Endothelial cell of umbilical vein (primary cell): ENCODE data around the gene RYR2. TPM values are rescaled to one million over a fixed set of nuclear protein-coding genes. Genes with fewer than 3 reads are reported as not detected.

Source experiments
- BruUV-seq: library from RNA; stranded (reverse); fragments of 400-500 nt; replicated peaks from 2 replicates; lab custom pipeline; 2021; lab: Mats Ljungman, UMichigan
- CTCF ChIA-PET: fragments of 300-600, 350-600 bp; sonication (Branson Sonifier 250); formaldehyde crosslinking; loops from one replicate; lab custom pipeline; 2021; ENCODE audit warnings: antibody characterized with exemption, inconsistent platforms; lab: Charles Lee
- POLR2A ChIA-PET: fragments of 300-600, 350-600 bp; sonication (Branson Sonifier 250); formaldehyde crosslinking; loops from one replicate; lab custom pipeline; 2021; ENCODE audit warnings: antibody characterized with exemption, inconsistent platforms; lab: Charles Lee
- DNase-seq: peaks from one replicate; pipeline ENCODE4 v3.0.0-alpha.2; 2011; ENCODE audit warnings: low read depth, low spot score
- FAIRE-seq: peaks from 2 replicates; lab custom pipeline; 2011; peaks lifted over from hg19 to GRCh38; lab: Jason Lieb, UNC
- H2AFZ ChIP-seq: 2 replicates; pipeline ENCODE4 v1.6.0; 2012; ENCODE audit warnings: low read depth, low read length, control low read depth, inconsistent platforms
- H3K27ac ChIP-seq: 2 replicates; pipeline ENCODE4 v1.5.1; 2011; ENCODE audit warnings: low read depth, mild to moderate bottlenecking, control low read depth, low read length, moderate library complexity; ENCODE audit not compliant: insufficient read depth
- H3K27me3 ChIP-seq, 2 experiments: 2 replicates each; pipeline versions ENCODE4 v1.6.0 to v1.6.1; 2011; ENCODE audit warnings: low read length in 2 of 2, mixed read lengths in 1 of 2; ENCODE audit not compliant: control insufficient read depth in 2 of 2, insufficient read depth in 2 of 2
- H3K36me3 ChIP-seq, 2 experiments: 2 replicates in 1 of 2; 3 replicates in 1 of 2; pipeline ENCODE4 v1.5.1; 2011; ENCODE audit warnings: low read length in 2 of 2, mild to moderate bottlenecking in 1 of 2, moderate library complexity in 1 of 2; ENCODE audit not compliant: control insufficient read depth in 2 of 2, insufficient read depth in 2 of 2; ENCODE audit errors: extremely low read depth in 1 of 2
- H3K4me1 ChIP-seq: 3 replicates; pipeline ENCODE4 v1.5.1; 2011; ENCODE audit warnings: mild to moderate bottlenecking, low read length; ENCODE audit not compliant: control insufficient read depth, insufficient read depth; ENCODE audit errors: extremely low read depth
- H3K4me2 ChIP-seq: 2 replicates; pipeline ENCODE4 v1.6.1; 2011; ENCODE audit warnings: low read length, control low read depth, mixed read lengths; ENCODE audit not compliant: insufficient read depth
- H3K4me3 ChIP-seq, 3 experiments: fragments of 200-600 bp in 1 of 3; sonication (generic), shearing (Covaris generic) in 1 of 3; replicated peaks in 1 of 3; 2 replicates each; pipeline ENCODE4 v1.5.1; 2011 to 2016; ENCODE audit warnings: control low read depth in 3 of 3, low read length in 3 of 3, mild to moderate bottlenecking in 2 of 3, inconsistent platforms in 1 of 3, low read depth in 1 of 3, moderate library complexity in 1 of 3; ENCODE audit not compliant: insufficient read depth in 1 of 3
- H3K79me2 ChIP-seq: 2 replicates; pipeline ENCODE4 v1.6.0; 2012; ENCODE audit warnings: low read length, inconsistent platforms; ENCODE audit not compliant: control insufficient read depth, insufficient read depth
- H3K9ac ChIP-seq: replicated peaks from 2 replicates; pipeline ENCODE3; 2011; ENCODE audit warnings: low read length, control low read depth; ENCODE audit not compliant: insufficient read depth; ENCODE audit errors: extremely low read depth
- H3K9me1 ChIP-seq: replicated peaks from 3 replicates; pipeline ENCODE4 v1.6.0; 2011; ENCODE audit warnings: mild to moderate bottlenecking, low read length; ENCODE audit not compliant: control insufficient read depth, insufficient read depth; ENCODE audit errors: extremely low read depth
- H3K9me3 ChIP-seq: replicated peaks from 2 replicates; pipeline ENCODE4 v1.5.1; 2012; ENCODE audit warnings: low read length, inconsistent platforms; ENCODE audit not compliant: control insufficient read depth, insufficient read depth
- H4K20me1 ChIP-seq: replicated peaks from 2 replicates; pipeline ENCODE3; 2011; ENCODE audit warnings: mild to moderate bottlenecking, low read length; ENCODE audit not compliant: control insufficient read depth, insufficient read depth; ENCODE audit errors: extremely low read depth
- EZH2 ChIP-seq: IDR thresholded peaks from 2 replicates; pipeline ENCODE4 v1.6.1; 2012; ENCODE audit warnings: borderline replicate concordance, low read depth, mild to moderate bottlenecking, moderate library complexity, low read length, inconsistent platforms; ENCODE audit not compliant: severe bottlenecking
- FOS ChIP-seq: IDR thresholded peaks from 2 replicates; pipeline ENCODE4 v1.6.1; 2011; ENCODE audit warnings: mild to moderate bottlenecking, low read length, moderate library complexity, borderline replicate concordance; ENCODE audit not compliant: insufficient read depth
- GATA2 ChIP-seq: IDR thresholded peaks from 2 replicates; pipeline ENCODE4 v1.7.0; 2011; ENCODE audit warnings: low read depth, mild to moderate bottlenecking, moderate library complexity, mixed read lengths, low read length; ENCODE audit not compliant: insufficient read length, insufficient read depth
- JUN ChIP-seq: IDR thresholded peaks from 2 replicates; pipeline ENCODE4 v1.6.1; 2011; ENCODE audit warnings: borderline replicate concordance, low read depth; ENCODE audit not compliant: insufficient read length, insufficient read depth
- MYC ChIP-seq: IDR thresholded peaks from one replicate; pipeline ENCODE4 v1.6.1; 2011; ENCODE audit warnings: mild to moderate bottlenecking, low read depth, low read length
- POLR2A ChIP-seq: IDR thresholded peaks from 2 replicates; pipeline ENCODE4 v1.6.1; 2012; ENCODE audit warnings: low read depth, mild to moderate bottlenecking, control low read depth, low read length
- POLR2AphosphoS5 ChIP-seq: IDR thresholded peaks from 2 replicates; pipeline ENCODE4 v1.6.1; 2012; ENCODE audit warnings: low read depth, mild to moderate bottlenecking, control low read depth, low read length, moderate library complexity; ENCODE audit not compliant: insufficient read depth
- dilution Hi-C: fragments of 300-500 bp; cut with MboI; formaldehyde crosslinking; loops from one replicate; pipeline ENCODE4 v1.15.0; 2019; ENCODE audit warnings: low sequenced_read_pairs; ENCODE audit not compliant: extremely low pct_ligation_motif_present
- intact Hi-C: fragments of 100-400 bp; cut with micrococcal nuclease; formaldehyde crosslinking; loops from one replicate; pipeline ENCODE4 v1.10.0; 2022
- polyA plus RNA-seq, 4 experiments: library from polyadenylated mRNA; depleted of rRNA in 3 of 4; stranded (reverse) in 3 of 4; unstranded in 1 of 4; fragments of >200 nt; gene quantifications; 2 replicates each; pipeline versions ENCODE4 v1.2.1 to v1.2.3, GENCODE V29; 2011 to 2012; ENCODE audit warnings: missing spikeins in 1 of 4
- total RNA-seq: library from RNA; stranded (reverse); gene quantifications from 2 replicates; pipeline ENCODE4 v1.2.3, GENCODE V29; 2021
- TF ChIP-seq, protein P1 (sequence below), 2 donors: IDR thresholded peaks; 1 replicate in 1 of 2; 2 replicates in 1 of 2; pipeline ENCODE4 v1.5.1; 2011; ENCODE audit warnings: low read length in 2 of 2, mild to moderate bottlenecking in 2 of 2, moderate library complexity in 2 of 2, control low read depth in 1 of 2, inconsistent platforms in 1 of 2, low read depth in 1 of 2; ENCODE audit not compliant: insufficient read depth in 1 of 2; ENCODE audit errors: extremely low read depth in 1 of 2
- TF ChIP-seq, protein P2 (sequence below): IDR thresholded peaks from 2 replicates; pipeline ENCODE4 v1.6.1; 2011; ENCODE audit not compliant: insufficient read depth, insufficient read length

The RYR2 gene
- total and polyA plus RNA-seq, 2 donors (not counting 3 experiments of a cell fraction or from before 2014, with no cell fraction given): not detected

DNA sequence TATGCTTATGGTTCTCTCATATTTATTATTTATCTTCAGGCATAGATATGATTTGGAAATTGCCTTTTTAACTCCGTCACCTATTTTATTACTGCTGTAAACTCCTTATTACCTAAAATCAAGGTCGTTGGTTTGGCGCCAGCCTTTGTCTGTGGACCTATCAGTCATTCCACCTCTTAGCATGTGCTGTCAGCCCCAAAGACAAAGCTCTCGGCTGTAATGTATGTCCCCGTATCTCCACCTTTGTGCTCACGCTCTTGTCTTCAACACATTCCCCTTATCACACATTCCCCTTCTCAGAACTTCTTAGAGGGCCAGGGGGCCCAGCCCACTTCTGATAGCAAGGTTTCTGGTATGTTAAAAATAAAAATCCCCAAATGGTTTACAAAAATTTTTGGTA is 342.2 kb downstream of the RYR2 start:
- Histone ChIP-seq H2AFZ (no peak overlapping the region), H3K9me3 (no peaks in the 10 kb centered on the region), H3K9ac (no peak overlapping the region), H3K4me1 (no peaks in the 10 kb centered on the region), H3K9me1 (no peaks in the 10 kb centered on the region), H3K79me2 (no peaks in the 10 kb centered on the region), H4K20me1 (no peaks in the 10 kb centered on the region), H3K36me3 (no peaks in the 10 kb centered on the region), H3K27me3 (no peaks in the 10 kb centered on the region), H3K27ac (no peak overlapping the region), H3K4me2 (no peak overlapping the region), H3K4me3 (no peak overlapping the region)
- no peak for TF ChIP-seq GATA2
- no peak for TF ChIP-seq JUN
- TF ChIP-seq FOS: no peak
- no peak for TF ChIP-seq POLR2A
- no peak for TF ChIP-seq MYC
- no peak for TF ChIP-seq EZH2
- TF ChIP-seq, protein P1, sequence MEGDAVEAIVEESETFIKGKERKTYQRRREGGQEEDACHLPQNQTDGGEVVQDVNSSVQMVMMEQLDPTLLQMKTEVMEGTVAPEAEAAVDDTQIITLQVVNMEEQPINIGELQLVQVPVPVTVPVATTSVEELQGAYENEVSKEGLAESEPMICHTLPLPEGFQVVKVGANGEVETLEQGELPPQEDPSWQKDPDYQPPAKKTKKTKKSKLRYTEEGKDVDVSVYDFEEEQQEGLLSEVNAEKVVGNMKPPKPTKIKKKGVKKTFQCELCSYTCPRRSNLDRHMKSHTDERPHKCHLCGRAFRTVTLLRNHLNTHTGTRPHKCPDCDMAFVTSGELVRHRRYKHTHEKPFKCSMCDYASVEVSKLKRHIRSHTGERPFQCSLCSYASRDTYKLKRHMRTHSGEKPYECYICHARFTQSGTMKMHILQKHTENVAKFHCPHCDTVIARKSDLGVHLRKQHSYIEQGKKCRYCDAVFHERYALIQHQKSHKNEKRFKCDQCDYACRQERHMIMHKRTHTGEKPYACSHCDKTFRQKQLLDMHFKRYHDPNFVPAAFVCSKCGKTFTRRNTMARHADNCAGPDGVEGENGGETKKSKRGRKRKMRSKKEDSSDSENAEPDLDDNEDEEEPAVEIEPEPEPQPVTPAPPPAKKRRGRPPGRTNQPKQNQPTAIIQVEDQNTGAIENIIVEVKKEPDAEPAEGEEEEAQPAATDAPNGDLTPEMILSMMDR (IDR thresholded peaks at IDR 0.05; ENCODE audit: extremely low read depth in 1 of 2, insufficient read depth in 1 of 2, low read depth in 1 of 2, low read length in 2 of 2): no peak
- TF ChIP-seq, protein P2, sequence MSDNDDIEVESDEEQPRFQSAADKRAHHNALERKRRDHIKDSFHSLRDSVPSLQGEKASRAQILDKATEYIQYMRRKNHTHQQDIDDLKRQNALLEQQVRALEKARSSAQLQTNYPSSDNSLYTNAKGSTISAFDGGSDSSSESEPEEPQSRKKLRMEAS: no peak
- no peak for TF ChIP-seq POLR2AphosphoS5
- intact Hi-C loops: loop anchor here (10.0 kb wide), 2 partner anchors 339 to 479 kb away; partner anchors contain the start of gene RYR2
- DNase-seq: no peak
- POLR2A ChIA-PET: no interaction called here
- CTCF ChIA-PET: no interaction called here
- dilution Hi-C loops: no loop called here
- FAIRE-seq: no peak
- BruUV-seq: no TSS peak
